22Rv1 (cell line): ENCODE measurements around the gene DVL1.

Experiments
- CTCF ChIP-seq: fragments of 450-650 bp; IDR thresholded peaks from 2 replicates; pipeline ENCODE4 v1.5.1; 2017; ENCODE audit warnings: mild to moderate bottlenecking
- ZFX ChIP-seq: fragments of 450-650 bp; IDR thresholded peaks from 2 replicates; pipeline ENCODE4 v1.6.1; 2017; ENCODE audit warnings: antibody characterized with exemption, borderline replicate concordance

GRCh38 chr1:1377540-1378205 is 28.5 kb upstream of the DVL1 start:
- TF ChIP-seq CTCF = no peak
- TF ChIP-seq ZFX = no peak
